NCI-H187 (cell line): ENCODE results near the gene FAM72C.
"Not testable (repeated sequence)": the region's sequence is repeated elsewhere in the genome, so short reads cannot be mapped to it uniquely, and the experiment has no call there.

ENCODE experiments used
- DNase-seq, 2 experiments: peaks; one replicate each; lab custom pipeline; 2025; lab: John Stamatoyannopoulos, UW

Gene FAM72C

GRCh38 chr1:143984721-143985473 lies 13.1 kb upstream of the FAM72C start:
- not testable (repeated sequence) for DNase-seq

GRCh38 chr1:143974416-143974815 lies 2.6 kb upstream of the FAM72C start:
- not testable (repeated sequence) for DNase-seq

- DNase-seq: not testable (repeated sequence)
These were observed 2.2 kb upstream of the FAM72C start for GRCh38 chr1:143973876-143974414.

GRCh38 chr1:143972753-143973326 lies 1.1 kb upstream of the FAM72C start:
- not testable (repeated sequence) for DNase-seq

- DNase-seq: not testable (repeated sequence)
These were observed 5.9 kb downstream of the FAM72C start for GRCh38 chr1:143965860-143966259.

GRCh38 chr1:143964294-143964693 lies 7.5 kb downstream of the FAM72C start:
- DNase-seq: not testable (repeated sequence)

- not testable (repeated sequence) for DNase-seq
These were observed 15.9 kb downstream of the FAM72C start for GRCh38 chr1:143955930-143956329.

GRCh38 chr1:143952913-143953312 lies 18.9 kb downstream of the FAM72C start:
- not testable (repeated sequence) for DNase-seq

GRCh38 chr1:143951485-143952391 lies 20.0 kb downstream of the FAM72C start:
- not testable (repeated sequence) for DNase-seq

GRCh38 chr1:143947749-143948148 lies 24.0 kb downstream of the FAM72C start:
- DNase-seq: not testable (repeated sequence)

- DNase-seq: not testable (repeated sequence)
These were observed 26.5 kb downstream of the FAM72C start for GRCh38 chr1:143945253-143945652.

GRCh38 chr1:143944576-143945240 lies 27.1 kb downstream of the FAM72C start:
- not testable (repeated sequence) for DNase-seq

GRCh38 chr1:143943319-143943978 lies 28.3 kb downstream of the FAM72C start:
- not testable (repeated sequence) for DNase-seq

- not testable (repeated sequence) for DNase-seq
These were observed 29.4 kb downstream of the FAM72C start for GRCh38 chr1:143942238-143942860.

- not testable (repeated sequence) for DNase-seq
These were observed 32.1 kb downstream of the FAM72C start for GRCh38 chr1:143939666-143940065.

GRCh38 chr1:143938922-143939321 lies 32.9 kb downstream of the FAM72C start:
- not testable (repeated sequence) for DNase-seq

- DNase-seq: not testable (repeated sequence)
These were observed 35.2 kb downstream of the FAM72C start for GRCh38 chr1:143936457-143937115.

GRCh38 chr1:143919127-143919526 lies 52.7 kb downstream of the FAM72C start:
- DNase-seq: not testable (repeated sequence)

- DNase-seq: not testable (repeated sequence)
These were observed 53.2 kb downstream of the FAM72C start for GRCh38 chr1:143918552-143918951.

- DNase-seq: not testable (repeated sequence)
These were observed 58.1 kb downstream of the FAM72C start for GRCh38 chr1:143913705-143914104.
